Breast epithelium (tissue), 4 donors: ENCODE data around the gene MSANTD3. TPM values are rescaled to one million over a fixed set of nuclear protein-coding genes. Genes with fewer than 3 reads are reported as not detected.
"Not testable (repeated sequence)": the region's sequence is repeated elsewhere in the genome, so short reads cannot be mapped to it uniquely, and the experiment has no call there.

Experiments
- DNase-seq, 2 donors: peaks; one replicate each; pipeline ENCODE4 v3.0.0-alpha.2; 2019; ENCODE audit warnings: low spot score in 2 of 2
- H3K27ac ChIP-seq, 2 donors: fragments of 200-600 bp; sonication (generic) in 1 of 2; one replicate each; pipeline ENCODE4 v1.5.1; 2016 to 2019; ENCODE audit warnings: mild to moderate bottlenecking in 1 of 2
- H3K27me3 ChIP-seq, 2 donors: fragments of 200-600 bp; sonication (generic) in 1 of 2; one replicate each; pipeline versions ENCODE4 v1.5.1 to v1.6.0; 2017 to 2019; ENCODE audit warnings: control low read depth in 1 of 2, mild to moderate bottlenecking in 1 of 2
- H3K36me3 ChIP-seq: fragments of 200-600 bp; one replicate; pipeline ENCODE4 v1.5.1; 2019
- H3K4me1 ChIP-seq, 2 donors: fragments of 200-600 bp; sonication (generic); one replicate each; pipeline ENCODE4 v1.5.1; 2016 to 2019; ENCODE audit warnings: control low read depth in 1 of 2
- H3K4me3 ChIP-seq, 3 donors: fragments of 200-600 bp; sonication (generic); 1 replicate in 2 of 3; 2 replicates in 1 of 3; pipeline ENCODE4 v1.5.1; 2016 to 2019; ENCODE audit warnings: mild to moderate bottlenecking in 3 of 3, moderate library complexity in 2 of 3
- H3K9me3 ChIP-seq, 2 donors: fragments of 200-600 bp; sonication (generic) in 1 of 2; one replicate each; pipeline ENCODE4 v1.5.1; 2016 to 2019; ENCODE audit warnings: control low read depth in 1 of 2
- CTCF ChIP-seq, 3 donors: fragments of 450-650 bp; IDR thresholded peaks; one replicate each; pipeline ENCODE4 v1.5.1; 2016 to 2017; ENCODE audit warnings: antibody characterized with exemption in 3 of 3, mild to moderate bottlenecking in 3 of 3, moderate library complexity in 3 of 3
- POLR2A ChIP-seq: fragments of 450-650 bp; IDR thresholded peaks from one replicate; pipeline ENCODE4 v1.6.1; 2016; ENCODE audit warnings: antibody characterized with exemption, mild to moderate bottlenecking, moderate library complexity
- POLR2AphosphoS5 ChIP-seq, 3 donors: sonication (generic); formaldehyde crosslinking; IDR thresholded peaks; one replicate each; pipeline ENCODE4 v1.6.1; 2017; ENCODE audit warnings: antibody characterized with exemption in 3 of 3
- intact Hi-C: fragments of 100-400 bp; cut with DNase I; formaldehyde crosslinking; loops from one replicate; pipeline ENCODE4 v1.15.1; 2023; ENCODE audit warnings: low total_unique reads
- total RNA-seq, 3 donors: library from RNA; depleted of rRNA; stranded (reverse); fragments of >200 nt; gene quantifications; one replicate each; pipeline ENCODE4 v1.1.0, GENCODE V29; 2016

The MSANTD3 gene
- total RNA-seq, 3 donors from 2014 or later = 13.0 to 23.9 (median 18.0) TPM

- DNase-seq = no peak
- no peaks in the 10 kb centered on the region for H3K36me3 ChIP-seq
- intact Hi-C loops = no loop called here
- H3K4me1 ChIP-seq = no peaks in the 10 kb centered on the region
- no peaks in the 10 kb centered on the region for H3K9me3 ChIP-seq
- H3K27ac ChIP-seq = no peak overlapping the region
- H3K4me3 ChIP-seq = no peak overlapping the region
- TF ChIP-seq CTCF (IDR thresholded peaks at IDR 0.05) = no peak
- H3K27me3 ChIP-seq = no peaks in the 10 kb centered on the region
Measured at GRCh38 chr9:100409176-100409556, 17.8 kb upstream of the MSANTD3 start.

- no peaks in the 10 kb centered on the region for H3K4me1 ChIP-seq
- H3K9me3 ChIP-seq = no peaks in the 10 kb centered on the region
- intact Hi-C loops = loop anchor here (5.0 kb wide), 1 partner anchor 1314 kb away; no protein-coding TSS in a partner anchor
- peak; percentile 79 to 85 for DNase-seq
- no peak overlapping the region for H3K27ac ChIP-seq
- no peaks in the 10 kb centered on the region for H3K27me3 ChIP-seq
- TF ChIP-seq POLR2AphosphoS5 (IDR thresholded peaks at IDR 0.05) (peak in 1 of 3 donors; percentile 24), CTCF (IDR thresholded peaks at IDR 0.05) (no peak), POLR2A (no peak)
- H3K4me3 ChIP-seq = peak overlapping the region; percentile 37 to 71 (median 54)
- H3K36me3 ChIP-seq = no peaks in the 10 kb centered on the region
Measured at GRCh38 chr9:100411472-100412283, 15.3 kb upstream of the MSANTD3 start.

GRCh38 chr9:100413839-100414420 is 13.0 kb upstream of the MSANTD3 start:
- H3K9me3 ChIP-seq = no peaks in the 10 kb centered on the region
- H3K36me3 ChIP-seq = no peaks in the 10 kb centered on the region
- intact Hi-C loops = loop anchor here (5.0 kb wide), 1 partner anchor 1317 kb away; no protein-coding TSS in a partner anchor
- DNase-seq = no peak
- no peak overlapping the region for H3K27ac ChIP-seq
- TF ChIP-seq POLR2AphosphoS5 (IDR thresholded peaks at IDR 0.05) (no peak), POLR2A (no peak), CTCF (IDR thresholded peaks at IDR 0.05) (no peak)
- no peaks in the 10 kb centered on the region for H3K4me1 ChIP-seq
- no peaks in the 10 kb centered on the region for H3K27me3 ChIP-seq
- no peak overlapping the region for H3K4me3 ChIP-seq

GRCh38 chr9:100417815-100418214 is 9.1 kb upstream of the MSANTD3 start:
- no peak for DNase-seq
- TF ChIP-seq POLR2AphosphoS5 (IDR thresholded peaks at IDR 0.05) = no peak
- TF ChIP-seq CTCF (IDR thresholded peaks at IDR 0.05) = no peak
- TF ChIP-seq POLR2A = no peak
- intact Hi-C loops = no loop called here
- H3K9me3 ChIP-seq = no peaks in the 10 kb centered on the region
- no peaks in the 10 kb centered on the region for H3K4me1 ChIP-seq
- H3K27ac ChIP-seq = no peak overlapping the region
- H3K36me3 ChIP-seq = no peaks in the 10 kb centered on the region
- H3K4me3 ChIP-seq = no peak overlapping the region
- no peaks in the 10 kb centered on the region for H3K27me3 ChIP-seq

GRCh38 chr9:100419166-100419565 is 7.8 kb upstream of the MSANTD3 start:
- Histone ChIP-seq H3K36me3 (no peaks in the 10 kb centered on the region), H3K9me3 (no peaks in the 10 kb centered on the region), H3K4me3 (no peak overlapping the region), H3K27me3 (no peaks in the 10 kb centered on the region), H3K27ac (no peak overlapping the region), H3K4me1 (no peaks in the 10 kb centered on the region)
- TF ChIP-seq POLR2AphosphoS5 (IDR thresholded peaks at IDR 0.05) = no peak
- TF ChIP-seq POLR2A = no peak
- no peak for TF ChIP-seq CTCF (IDR thresholded peaks at IDR 0.05)
- no peak for DNase-seq
- intact Hi-C loops = no loop called here

- H3K27ac ChIP-seq, H3K27me3 ChIP-seq, H3K4me1 ChIP-seq, intact Hi-C loops, DNase-seq, H3K36me3 ChIP-seq, H3K4me3 ChIP-seq, H3K9me3 ChIP-seq: not testable (repeated sequence)
Measured at GRCh38 chr9:100421116-100421515, 5.8 kb upstream of the MSANTD3 start.
